ENCODE results near the gene IFITM2. TPM values are rescaled to one million over a fixed set of nuclear protein-coding genes. Genes with fewer than 3 reads are reported as not detected.
"Not testable (repeated sequence)": the region's sequence is repeated elsewhere in the genome, so short reads cannot be mapped to it uniquely, and the experiment has no call there.

IFITM2 gene
- 100 to 1,000 TPM; 212 to 269 (median 215) TPM for polyA plus RNA-seq (ENCODE audit: insufficient read length in 3 of 3)
- long read RNA-seq, donor 1, transcript IFITM2-206 (2 exons, 892 nt): major isoform, 187 of 1,556 reads
- long read RNA-seq, donor 1, partial matches to known transcripts: 1,325 of 1,556 reads
- long read RNA-seq, donor 1, other reads (novel, unspliced or antisense): 44 of 1,556 reads
- long read RNA-seq, donor 2, transcript IFITM2-206 (2 exons, 892 nt): major isoform, 257 of 1,504 reads
- long read RNA-seq, donor 2, partial matches to known transcripts: 1,209 of 1,504 reads
- long read RNA-seq, donor 2, other reads (novel, unspliced or antisense): 37 of 1,504 reads
- long read RNA-seq, donor 3, transcript IFITM2-206 (2 exons, 892 nt): major isoform, 282 of 1,531 reads
- long read RNA-seq, donor 3, partial matches to known transcripts: 1,210 of 1,531 reads
- long read RNA-seq, donor 3, other reads (novel, unspliced or antisense): 38 of 1,531 reads
- long read RNA-seq, donor 4, transcript IFITM2-206 (2 exons, 892 nt): major isoform, 250 of 2,021 reads
- long read RNA-seq, donor 4, partial matches to known transcripts: 1,713 of 2,021 reads
- long read RNA-seq, donor 4, other reads (novel, unspliced or antisense): 56 of 2,021 reads
- long read RNA-seq, donor 5, transcript IFITM2-206 (2 exons, 892 nt): major isoform, 140 of 843 reads
- long read RNA-seq, donor 5, partial matches to known transcripts: 698 of 843 reads
- long read RNA-seq, donor 5, other reads (novel, unspliced or antisense): 5 of 843 reads
- long read RNA-seq, donor 6, transcript IFITM2-206 (2 exons, 892 nt): major isoform, 179 of 1,312 reads
- long read RNA-seq, donor 6, partial matches to known transcripts: 1,115 of 1,312 reads
- long read RNA-seq, donor 6, other reads (novel, unspliced or antisense): 18 of 1,312 reads
- long read RNA-seq, donor 7, transcript IFITM2-206 (2 exons, 892 nt): major isoform, 276 of 1,766 reads
- long read RNA-seq, donor 7, partial matches to known transcripts: 1,437 of 1,766 reads
- long read RNA-seq, donor 7, other reads (novel, unspliced or antisense): 51 of 1,766 reads
- long read RNA-seq, donor 8, transcript IFITM2-206 (2 exons, 892 nt): major isoform, 123 of 702 reads
- long read RNA-seq, donor 8, partial matches to known transcripts: 577 of 702 reads
- long read RNA-seq, donor 8, other reads (novel, unspliced or antisense): 0 of 702 reads
- long read RNA-seq, donor 9, transcript IFITM2-206 (2 exons, 892 nt): major isoform, 235 of 1,513 reads
- long read RNA-seq, donor 9, partial matches to known transcripts: 1,252 of 1,513 reads
- long read RNA-seq, donor 9, other reads (novel, unspliced or antisense): 25 of 1,513 reads
- long read RNA-seq, donor 10, transcript IFITM2-206 (2 exons, 892 nt): major isoform, 163 of 1,367 reads
- long read RNA-seq, donor 10, partial matches to known transcripts: 1,162 of 1,367 reads
- long read RNA-seq, donor 10, other reads (novel, unspliced or antisense): 42 of 1,367 reads
- long read RNA-seq, donor 11, transcript IFITM2-206 (2 exons, 892 nt): major isoform, 163 of 931 reads
- long read RNA-seq, donor 11, partial matches to known transcripts: 751 of 931 reads
- long read RNA-seq, donor 11, other reads (novel, unspliced or antisense): 17 of 931 reads
- long read RNA-seq, donor 12, transcript IFITM2-206 (2 exons, 892 nt): major isoform, 303 of 1,994 reads
- long read RNA-seq, donor 12, partial matches to known transcripts: 1,662 of 1,994 reads
- long read RNA-seq, donor 12, other reads (novel, unspliced or antisense): 26 of 1,994 reads
- long read RNA-seq, donor 13, transcript IFITM2-206 (2 exons, 892 nt): major isoform, 178 of 1,253 reads
- long read RNA-seq, donor 13, partial matches to known transcripts: 1,047 of 1,253 reads
- long read RNA-seq, donor 13, other reads (novel, unspliced or antisense): 27 of 1,253 reads
- long read RNA-seq, donor 14: 0 reads
- long read RNA-seq, donor 15, transcript IFITM2-206 (2 exons, 892 nt): major isoform, 181 of 2,044 reads
- long read RNA-seq, donor 15, partial matches to known transcripts: 1,817 of 2,044 reads
- long read RNA-seq, donor 15, other reads (novel, unspliced or antisense): 46 of 2,044 reads
- long read RNA-seq, donor 16, transcript IFITM2-206 (2 exons, 892 nt): major isoform, 312 of 1,767 reads
- long read RNA-seq, donor 16, partial matches to known transcripts: 1,430 of 1,767 reads
- long read RNA-seq, donor 16, other reads (novel, unspliced or antisense): 23 of 1,767 reads

DNA sequence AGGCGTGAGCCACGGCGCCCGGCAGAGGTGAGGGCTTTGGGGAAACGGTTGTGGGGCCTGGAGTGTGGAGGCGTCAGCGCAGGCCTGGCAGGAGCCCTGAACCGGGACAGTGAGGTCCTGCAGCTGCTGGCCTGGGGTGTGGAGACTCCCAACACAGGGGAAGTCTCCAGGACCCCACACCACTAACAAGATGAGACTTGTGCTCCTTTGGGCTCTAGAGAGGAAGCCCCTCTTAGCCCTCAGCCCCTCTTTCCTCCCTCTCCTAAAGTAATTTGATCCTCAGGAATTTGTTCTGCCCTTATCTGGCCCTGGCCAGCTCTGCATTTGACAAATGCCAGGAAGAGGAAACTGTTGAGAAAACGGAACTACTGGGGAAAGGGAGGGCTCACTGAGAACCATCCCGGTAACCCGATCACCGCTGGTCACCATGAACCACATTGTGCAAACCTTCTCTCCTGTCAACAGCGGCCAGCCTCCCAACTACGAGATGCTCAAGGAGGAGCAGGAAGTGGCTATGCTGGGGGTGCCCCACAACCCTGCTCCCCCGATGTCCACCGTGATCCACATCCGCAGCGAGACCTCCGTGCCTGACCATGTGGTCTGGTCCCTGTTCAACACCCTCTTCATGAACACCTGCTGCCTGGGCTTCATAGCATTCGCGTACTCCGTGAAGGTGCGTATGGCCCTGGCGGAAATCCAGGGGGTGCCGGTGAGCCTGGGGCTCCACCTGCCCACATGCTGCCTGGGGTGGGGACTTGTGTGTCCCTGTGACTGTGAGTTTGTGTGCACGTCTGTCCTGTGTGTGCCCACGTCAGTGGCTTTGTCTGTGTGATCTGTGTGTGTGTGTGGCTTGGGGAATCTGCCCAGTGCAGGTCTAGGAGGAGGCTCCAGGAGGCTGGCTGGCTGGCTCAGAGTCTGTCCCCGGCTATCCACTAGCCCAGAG is at the start of gene IFITM2:
Gene IFITM2, plus strand, starts transcription at position 51 of the 943 bp plus-strand sequence. Its CDS starts 377 bp downstream, at position 428.
- DNase-seq: peak; percentile 90

- no peak for DNase-seq
These were observed 48.2 kb upstream of the IFITM2 start for GRCh38 chr11:259413-259812.

DNA sequence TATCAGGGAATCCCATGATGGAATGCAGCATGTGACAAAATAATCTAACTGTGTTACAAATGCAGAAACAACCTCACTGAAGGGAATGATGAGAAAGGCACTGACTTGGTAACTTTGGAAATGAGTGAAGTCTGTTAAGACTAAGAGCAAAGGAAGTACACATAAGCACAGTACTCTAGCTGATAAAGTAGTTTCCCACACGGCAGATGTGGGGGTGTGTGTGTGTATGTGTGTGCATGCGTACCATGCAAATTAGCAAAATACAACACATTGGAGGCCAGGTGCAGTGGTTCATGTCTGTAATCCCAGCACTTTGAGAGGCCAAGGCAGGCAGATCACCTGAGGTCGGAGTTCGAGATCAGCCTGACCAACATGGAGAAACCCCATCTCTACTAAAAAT is 46.0 kb upstream of the IFITM2 start:
- no peak for DNase-seq

GRCh38 chr11:266676-267439 is 40.8 kb upstream of the IFITM2 start:
- no peak for DNase-seq

DNA sequence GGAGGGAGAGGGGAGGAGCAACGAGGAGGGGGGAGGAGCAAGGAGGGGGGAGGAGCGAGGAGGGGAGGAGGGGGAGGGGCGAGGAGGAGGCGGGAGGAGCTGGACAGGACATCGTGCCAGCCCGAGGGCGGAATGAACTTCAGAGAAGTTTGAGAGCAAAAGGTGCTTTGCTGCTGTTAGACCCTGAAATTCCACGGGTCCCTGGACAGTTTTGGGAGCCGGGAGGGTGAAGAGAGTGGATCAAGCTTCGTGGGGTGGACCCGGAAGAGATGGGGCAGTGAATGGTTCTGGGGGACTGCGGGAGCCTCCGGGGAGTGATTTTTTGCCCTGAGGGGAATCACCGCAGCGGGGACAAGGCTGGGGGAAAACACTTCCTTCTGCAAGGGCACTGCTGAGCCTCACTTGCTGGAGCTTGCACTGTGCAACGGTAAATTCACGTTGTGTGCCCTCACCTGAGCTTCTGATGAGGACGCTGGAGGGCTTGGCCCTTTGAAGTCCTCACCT is 40.1 kb upstream of the IFITM2 start:
- DNase-seq: no peak

DNA sequence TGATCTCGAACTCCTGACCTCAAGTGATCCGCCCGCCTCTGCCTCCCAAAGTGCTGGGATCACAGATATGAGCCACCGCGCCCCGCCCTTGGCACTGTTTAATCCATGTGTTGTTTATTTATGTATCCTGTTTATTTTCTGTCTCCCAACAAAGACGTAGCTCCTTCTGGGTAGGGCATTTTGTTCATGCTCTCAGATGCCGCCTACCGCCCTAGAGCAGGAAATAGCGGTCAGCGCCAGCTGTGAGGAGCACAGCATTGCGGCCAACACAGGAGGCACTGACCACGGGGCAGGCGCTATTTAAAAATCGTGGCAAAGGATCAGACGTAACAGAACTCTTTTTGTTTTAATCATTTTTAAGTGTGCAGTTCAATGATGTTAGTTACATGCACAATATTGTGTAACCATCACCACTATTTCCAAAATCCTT is 38.9 kb upstream of the IFITM2 start:
- DNase-seq: not testable (repeated sequence)

DNA sequence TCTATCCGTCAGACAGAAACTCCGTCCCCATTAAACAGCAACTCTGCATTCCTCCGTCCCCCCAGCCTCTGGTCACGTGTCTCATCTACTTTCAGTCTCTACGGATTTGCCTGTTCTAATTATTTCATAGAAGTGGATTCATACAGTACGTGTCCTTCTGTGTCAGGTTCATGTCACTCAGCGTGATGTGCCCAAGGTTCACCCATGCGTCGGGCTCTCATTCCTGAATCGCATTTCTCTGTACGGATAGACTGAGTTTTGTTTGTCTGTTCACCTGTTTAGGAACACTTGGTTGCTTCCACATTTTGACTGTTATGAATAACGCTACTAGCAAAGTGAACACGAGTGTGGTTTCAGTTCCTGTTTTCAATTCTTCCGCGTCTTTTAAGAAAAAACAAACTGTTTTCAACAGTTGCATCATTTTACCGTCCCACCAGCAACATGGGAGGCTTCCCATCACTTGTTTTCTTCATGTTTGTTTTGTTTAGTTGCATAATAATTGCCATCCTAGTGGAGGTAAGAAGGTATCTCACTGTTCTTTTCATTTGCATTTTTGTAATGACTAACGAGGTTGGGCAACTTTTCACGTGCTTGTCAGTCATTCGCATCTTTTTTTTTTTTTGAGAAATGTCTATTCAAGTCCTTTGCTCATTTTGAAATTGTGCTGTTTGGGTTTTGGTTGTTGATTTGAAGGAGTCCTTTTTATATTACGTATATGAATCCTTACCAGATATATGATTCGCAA is 38.3 kb upstream of the IFITM2 start:
- DNase-seq: no peak

GRCh38 chr11:270451-271318 is 36.9 kb upstream of the IFITM2 start:
- DNase-seq: no peak

- DNase-seq: no peak
These were observed 36.3 kb upstream of the IFITM2 start for GRCh38 chr11:271319-271715.

GRCh38 chr11:272195-272930 is 35.3 kb upstream of the IFITM2 start:
- no peak for DNase-seq

DNA sequence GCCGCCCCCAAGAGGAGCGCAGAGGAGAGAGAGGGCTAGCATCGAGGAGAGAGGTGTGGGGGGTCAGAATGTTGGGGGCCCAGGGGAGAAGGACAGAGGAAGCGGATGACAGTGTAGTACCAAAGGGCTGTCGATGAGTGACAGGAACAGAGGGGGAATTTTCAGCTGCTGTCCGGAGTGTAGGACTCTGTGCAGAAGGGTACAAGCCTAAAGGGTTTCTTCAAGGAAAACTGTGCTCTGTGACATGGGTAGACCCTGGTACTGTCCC is 34.8 kb upstream of the IFITM2 start:
- DNase-seq: no peak

- DNase-seq: no peak
These were observed 31.4 kb upstream of the IFITM2 start for GRCh38 chr11:276219-276618.

DNA sequence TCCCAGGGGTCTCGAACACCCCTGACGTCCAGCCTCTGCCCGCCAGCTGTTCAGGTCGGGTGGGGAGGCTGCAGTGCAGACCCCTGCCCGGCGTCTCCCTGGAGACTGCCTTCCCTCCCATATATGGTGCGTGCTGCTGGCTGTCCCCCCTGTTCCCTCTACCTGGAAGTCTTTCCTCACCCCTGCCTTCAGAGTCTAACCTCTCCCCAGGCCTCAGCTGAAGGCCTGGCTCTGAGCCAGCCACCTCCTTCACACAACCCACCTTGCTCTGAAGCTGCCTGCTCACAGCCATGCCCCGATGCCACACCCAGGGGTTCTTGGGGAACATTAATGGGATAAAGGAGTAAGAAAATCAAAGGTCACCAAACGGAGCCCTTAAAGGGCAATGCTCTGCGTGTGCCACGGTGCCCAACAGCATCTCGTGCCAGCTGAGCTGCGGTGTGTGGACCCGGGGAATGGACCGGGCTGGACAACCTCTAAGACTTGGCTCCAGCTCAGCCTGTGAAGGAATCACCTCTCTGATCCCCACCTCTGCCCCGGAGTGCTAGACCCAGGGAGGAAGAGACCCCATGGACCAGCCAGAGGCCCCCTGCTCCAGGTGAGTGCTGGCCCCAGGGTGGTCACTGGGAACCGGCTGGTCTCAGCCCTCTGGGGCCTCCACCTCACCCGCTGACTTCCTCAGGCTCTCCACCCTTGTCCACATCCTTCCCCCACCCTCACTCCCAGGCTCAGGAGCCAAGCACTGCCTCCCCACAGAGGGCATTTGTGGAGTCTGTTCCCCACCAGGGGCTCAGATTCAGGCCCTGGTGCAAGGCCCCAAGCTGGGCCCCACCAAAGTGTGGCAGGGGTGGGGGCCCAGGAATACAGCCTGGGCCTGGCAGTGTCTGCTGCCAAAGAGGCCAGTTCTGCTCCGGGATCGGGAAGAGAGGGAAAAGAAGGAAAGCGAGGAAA is 29.3 kb upstream of the IFITM2 start, which contains the start of gene NLRP6:
Gene NLRP6, plus strand, starts transcription at position 407 of the 951 bp plus-strand sequence. Its CDS starts 163 bp downstream, at position 570.
- no peak for DNase-seq
